Effector CD8-positive, alpha-beta T cell (primary cell): ENCODE data around the gene PPFIA1.

Experiments
- DNase-seq: peaks from one replicate; lab custom pipeline; 2025; lab: John Stamatoyannopoulos, UW

The PPFIA1 gene

GRCh38 chr11:70297341-70297740 is 26.9 kb downstream of the PPFIA1 start:
- no peak for DNase-seq

GRCh38 chr11:70298243-70298915 is 27.9 kb downstream of the PPFIA1 start:
- DNase-seq: no peak

- no peak for DNase-seq
Measured at GRCh38 chr11:70299636-70300035, 29.1 kb downstream of the PPFIA1 start.

- DNase-seq: no peak
Measured at GRCh38 chr11:70301191-70301590, 30.7 kb downstream of the PPFIA1 start.

GRCh38 chr11:70301721-70302418 is 31.4 kb downstream of the PPFIA1 start:
- no peak for DNase-seq

GRCh38 chr11:70302419-70302752 is 31.9 kb downstream of the PPFIA1 start:
- DNase-seq: no peak

GRCh38 chr11:70303070-70303469 is 32.6 kb downstream of the PPFIA1 start:
- DNase-seq: no peak

GRCh38 chr11:70304208-70304603 is 33.7 kb downstream of the PPFIA1 start:
- DNase-seq: no peak

- no peak for DNase-seq
Measured at GRCh38 chr11:70305501-70305900, 35.0 kb downstream of the PPFIA1 start.

GRCh38 chr11:70306586-70307033 is 36.1 kb downstream of the PPFIA1 start:
- no peak for DNase-seq

- no peak for DNase-seq
Measured at GRCh38 chr11:70307176-70307575, 36.7 kb downstream of the PPFIA1 start.

- no peak for DNase-seq
Measured at GRCh38 chr11:70311616-70312015, 41.1 kb downstream of the PPFIA1 start.

GRCh38 chr11:70312401-70313357 is 42.2 kb downstream of the PPFIA1 start:
- DNase-seq: no peak

GRCh38 chr11:70313945-70314344 is 43.5 kb downstream of the PPFIA1 start:
- DNase-seq: no peak

GRCh38 chr11:70314730-70315129 is 44.2 kb downstream of the PPFIA1 start:
- DNase-seq: no peak

- no peak for DNase-seq
Measured at GRCh38 chr11:70315716-70316115, 45.2 kb downstream of the PPFIA1 start.

- DNase-seq: no peak
Measured at GRCh38 chr11:70317581-70318305, 47.3 kb downstream of the PPFIA1 start.

GRCh38 chr11:70319396-70320076 is 49.0 kb downstream of the PPFIA1 start:
- no peak for DNase-seq

- DNase-seq: no peak
Measured at GRCh38 chr11:70322666-70323065, 52.2 kb downstream of the PPFIA1 start.

GRCh38 chr11:70323806-70324205 is 53.3 kb downstream of the PPFIA1 start:
- DNase-seq: no peak

- no peak for DNase-seq
Measured at GRCh38 chr11:70324376-70325115, 54.1 kb downstream of the PPFIA1 start.
